GM12892 (cell line): ENCODE measurements around the gene DST.

Experiments used
- DNase-seq: peaks from one replicate; pipeline ENCODE4 v3.0.0; 2011; ENCODE audit not compliant: insufficient read length
- FAIRE-seq: peaks from 2 replicates; lab custom pipeline; 2011; peaks lifted over from hg19 to GRCh38; lab: Jason Lieb, UNC
- POLR2A ChIP-seq: IDR thresholded peaks from 2 replicates; pipeline ENCODE4 v1.6.1; 2011; ENCODE audit warnings: low read depth, low read length, control low read depth
- POLR2AphosphoS5 ChIP-seq: IDR thresholded peaks from 2 replicates; pipeline ENCODE4 v1.6.1; 2011; ENCODE audit warnings: low read depth, low read length, control low read depth
- TAF1 ChIP-seq: IDR thresholded peaks from 2 replicates; pipeline ENCODE4 v1.6.1; 2011; ENCODE audit warnings: low read depth, mild to moderate bottlenecking, control low read depth, low read length, borderline replicate concordance

DST gene

DNA sequence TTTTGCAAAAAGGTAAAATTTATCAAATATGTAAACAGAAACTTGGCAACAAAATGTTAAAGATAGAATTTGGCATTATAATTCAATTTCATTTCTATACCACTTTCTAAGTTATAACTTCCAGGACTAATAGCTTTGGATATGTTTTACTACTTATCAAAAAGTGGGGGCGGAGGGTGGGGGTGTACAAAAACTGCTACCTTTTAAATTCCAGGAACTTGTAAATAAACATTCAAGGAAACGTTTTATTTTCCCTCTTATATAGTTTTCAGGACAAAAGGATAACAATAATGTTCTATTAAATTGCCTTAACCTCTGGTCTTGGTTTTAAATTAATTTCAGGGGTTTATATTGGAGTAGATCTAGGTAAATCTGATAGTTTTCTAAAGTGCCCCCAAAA lies 103.8 kb downstream of the DST start:
- DNase-seq = no peak
- no peak for FAIRE-seq
- no peak for TF ChIP-seq TAF1
- TF ChIP-seq POLR2A = no peak
- TF ChIP-seq POLR2AphosphoS5 = no peak

DNA sequence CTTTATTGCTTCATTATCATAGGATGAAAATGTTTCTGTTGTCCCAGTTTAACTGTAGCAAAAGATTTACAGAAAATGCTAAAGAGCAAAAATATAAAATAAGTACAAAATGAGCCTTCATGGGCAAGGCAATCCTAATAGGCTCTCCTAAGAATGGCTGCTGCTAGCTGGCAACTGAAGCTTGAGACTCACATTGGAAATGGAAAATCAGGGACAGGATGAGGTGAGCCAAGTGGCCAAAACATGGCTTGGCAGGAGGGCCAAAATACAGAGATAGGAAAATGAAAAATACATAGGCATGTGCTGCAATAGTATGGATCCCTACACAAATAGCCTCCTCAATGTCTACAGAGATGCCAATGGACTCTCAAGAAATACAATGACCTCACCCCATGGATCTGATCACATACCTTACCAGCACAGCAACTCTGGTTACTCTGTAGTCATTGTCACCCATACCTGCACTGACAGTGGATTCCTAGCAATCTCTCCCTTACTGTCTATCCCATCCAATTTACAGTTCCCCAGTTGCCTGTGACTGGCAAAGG lies 105.4 kb downstream of the DST start:
- no peak for TF ChIP-seq POLR2A
- no peak for TF ChIP-seq TAF1
- no peak for TF ChIP-seq POLR2AphosphoS5
- DNase-seq (no peak), FAIRE-seq (peak; percentile 38)

DNA sequence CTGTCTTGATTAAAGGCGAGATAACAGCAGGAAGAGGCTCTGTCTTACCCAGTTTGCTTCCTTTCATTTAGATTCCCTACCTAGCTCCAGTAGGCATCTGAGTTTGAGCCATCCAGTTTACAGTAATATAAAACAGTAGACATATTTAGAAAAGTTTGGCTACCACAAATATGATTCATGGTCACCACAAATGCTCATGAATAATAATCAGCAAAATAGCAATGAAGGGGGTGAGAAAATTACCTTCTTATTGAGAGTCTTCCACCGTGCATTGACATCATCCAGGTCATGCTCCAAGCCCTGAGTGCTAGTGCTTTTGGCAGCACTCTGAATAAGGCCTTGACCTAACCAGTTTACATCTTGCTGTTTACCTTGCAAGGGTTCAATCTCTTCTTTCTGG lies 106.2 kb downstream of the DST start:
- DNase-seq (no peak), FAIRE-seq (no peak)
- TF ChIP-seq POLR2A (no peak), POLR2AphosphoS5 (no peak), TAF1 (no peak)

DNA sequence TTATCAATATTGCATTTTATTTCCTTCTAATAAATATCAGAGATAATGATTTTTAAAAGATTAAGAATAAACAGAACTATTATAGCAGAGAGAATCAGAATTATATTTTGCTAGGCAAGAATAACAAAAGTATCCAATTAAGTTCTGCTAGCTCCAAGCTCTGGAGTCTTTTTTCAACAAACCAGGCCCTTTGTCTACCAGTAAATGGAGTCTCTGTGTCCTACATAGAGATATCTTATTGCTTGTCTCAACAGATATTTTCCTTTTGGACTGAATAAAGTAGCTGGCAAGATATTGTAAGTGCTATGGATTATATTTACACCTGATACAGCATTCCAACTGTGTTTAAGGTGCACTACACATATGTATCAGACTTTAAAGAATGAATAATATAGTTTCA lies 107.1 kb downstream of the DST start:
- DNase-seq (no peak), FAIRE-seq (no peak)
- TF ChIP-seq POLR2A (no peak), POLR2AphosphoS5 (no peak), TAF1 (no peak)

DNA sequence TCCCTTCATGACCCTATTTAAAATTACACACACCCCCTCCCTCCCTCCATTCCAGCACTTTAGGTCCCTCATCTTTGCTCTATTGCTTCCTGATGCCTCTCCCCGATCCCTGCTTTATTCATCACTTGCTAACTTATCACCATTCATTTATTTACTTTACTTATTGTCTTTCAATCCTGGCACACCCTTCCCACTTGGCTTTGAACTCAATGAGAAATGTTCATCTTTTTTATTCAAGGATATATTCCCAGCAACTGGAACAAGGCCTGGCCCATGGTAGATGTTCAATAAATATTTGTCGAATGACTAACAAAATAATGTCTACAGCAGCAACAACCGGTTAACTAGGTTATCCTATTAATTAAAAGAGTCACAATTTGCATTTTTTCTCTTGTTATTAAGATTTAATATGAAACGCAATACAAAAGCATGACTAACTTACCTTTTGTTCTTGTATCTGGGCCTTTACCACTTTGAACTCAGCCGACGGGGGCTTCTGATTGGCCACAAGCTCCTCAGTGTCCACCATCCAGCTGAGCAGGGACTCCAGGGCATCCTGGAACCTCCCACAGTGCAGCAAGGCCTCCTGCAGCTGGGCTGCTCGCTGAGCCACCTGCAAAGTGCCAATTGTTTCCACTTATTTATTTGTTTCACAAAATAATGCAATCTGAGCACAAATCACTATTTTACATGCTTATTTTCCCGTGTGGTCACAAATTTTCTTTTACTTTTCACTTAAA lies 107.8 kb downstream of the DST start:
- FAIRE-seq (no peak), DNase-seq (no peak)
- TF ChIP-seq POLR2A (no peak), POLR2AphosphoS5 (no peak), TAF1 (no peak)

DNA sequence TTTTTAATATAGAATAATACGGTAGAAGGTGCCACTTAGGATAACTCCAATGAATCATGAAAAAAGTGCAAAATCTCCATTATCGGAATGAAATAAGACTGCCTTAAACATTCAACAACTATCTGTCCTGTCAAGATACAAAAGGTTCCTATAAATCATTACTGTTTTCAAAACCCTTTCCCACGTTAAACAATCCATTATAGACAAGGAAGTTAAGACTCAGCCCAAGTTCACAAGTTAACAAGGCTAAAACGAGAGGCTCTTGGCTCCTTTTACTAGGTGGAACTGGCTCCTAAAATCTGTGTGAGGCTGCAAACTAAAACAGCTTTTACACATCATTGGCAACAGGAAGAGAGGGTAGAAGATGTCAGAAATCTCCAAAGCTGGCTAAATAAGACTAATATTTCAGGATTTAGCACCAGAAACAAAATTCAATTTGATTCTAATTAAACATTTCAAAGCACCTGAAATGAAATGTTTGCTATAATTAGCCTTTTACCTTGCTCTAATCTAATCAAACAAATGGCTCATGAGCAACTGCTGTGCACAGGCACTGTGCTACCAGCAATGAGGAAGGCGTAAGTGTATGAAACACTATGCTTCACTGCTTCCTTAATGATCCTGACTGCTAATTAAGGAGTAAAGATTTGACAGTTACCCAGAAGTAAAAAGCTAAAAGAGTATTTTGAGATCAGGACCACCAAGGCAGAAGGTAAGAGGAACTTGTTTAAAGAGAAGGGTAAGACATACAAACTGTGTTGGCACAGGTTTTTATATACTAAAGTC lies 109.7 kb downstream of the DST start:
- FAIRE-seq (no peak), DNase-seq (no peak)
- no peak for TF ChIP-seq POLR2AphosphoS5
- TF ChIP-seq TAF1 = no peak
- no peak for TF ChIP-seq POLR2A

DNA sequence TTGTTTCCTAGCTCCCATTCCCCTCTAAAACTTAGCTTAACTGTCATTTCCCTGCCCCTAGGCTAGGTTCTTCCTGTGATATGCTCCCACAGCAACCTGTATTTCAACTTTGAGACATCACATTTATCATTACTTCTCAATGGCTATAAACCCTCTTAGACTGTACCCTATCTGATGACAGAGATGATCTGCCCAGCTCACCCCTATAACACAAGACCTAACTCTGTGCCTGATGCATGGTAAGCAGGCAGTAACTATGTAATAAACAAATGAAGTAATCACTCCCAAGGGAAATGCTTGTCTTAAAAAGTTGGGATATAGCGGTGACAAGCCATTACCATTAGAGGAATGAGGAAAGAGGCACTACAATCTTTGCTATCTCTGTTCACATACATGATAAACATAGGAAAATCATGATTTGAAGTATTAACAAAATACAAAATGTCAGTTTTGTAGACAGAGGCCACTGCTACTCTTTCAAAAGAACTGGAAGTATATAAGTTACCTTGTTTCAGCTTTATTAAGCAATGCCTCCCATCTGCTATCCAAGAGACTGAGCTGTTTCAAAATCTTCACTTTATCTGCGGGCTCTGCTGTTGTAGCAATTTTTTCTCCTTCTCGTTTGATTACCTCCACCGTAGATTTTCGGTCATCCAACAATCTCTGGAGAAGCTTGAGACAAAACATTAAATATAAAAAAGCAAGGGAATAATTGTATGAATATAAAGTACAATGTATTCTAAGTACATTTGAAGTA lies 110.7 kb downstream of the DST start:
- no peak for DNase-seq
- no peak for FAIRE-seq
- TF ChIP-seq POLR2AphosphoS5 = no peak
- no peak for TF ChIP-seq TAF1
- TF ChIP-seq POLR2A = no peak

DNA sequence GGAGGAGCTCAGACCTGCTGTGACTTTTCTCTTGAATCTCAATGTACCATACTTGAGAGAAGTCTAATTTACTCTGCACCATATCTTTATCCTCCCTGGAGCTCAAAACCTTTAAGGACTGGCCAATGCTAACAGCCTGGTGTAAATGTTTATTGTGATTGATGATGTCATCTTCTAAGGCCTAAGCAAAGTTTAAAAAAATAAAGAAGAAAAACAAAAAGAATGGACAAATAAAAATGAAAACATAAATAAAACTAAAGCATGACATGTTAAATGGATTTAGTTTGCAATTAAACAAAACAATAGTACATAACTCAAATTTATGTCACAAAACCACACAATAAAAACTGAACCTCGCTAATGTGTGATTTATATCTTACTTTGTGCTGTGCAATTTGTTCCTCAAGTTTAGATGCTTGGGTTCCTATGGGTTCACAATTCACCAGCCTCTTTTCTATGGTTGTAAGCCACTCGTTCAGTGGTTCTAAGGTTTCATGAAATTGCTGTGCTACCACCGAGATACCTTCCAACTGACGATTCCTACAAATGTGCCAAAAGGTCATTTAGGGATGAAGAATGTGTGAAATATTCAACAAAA lies 113.0 kb downstream of the DST start:
- FAIRE-seq = no peak
- TF ChIP-seq POLR2A (no peak), POLR2AphosphoS5 (no peak), TAF1 (no peak)

DNA sequence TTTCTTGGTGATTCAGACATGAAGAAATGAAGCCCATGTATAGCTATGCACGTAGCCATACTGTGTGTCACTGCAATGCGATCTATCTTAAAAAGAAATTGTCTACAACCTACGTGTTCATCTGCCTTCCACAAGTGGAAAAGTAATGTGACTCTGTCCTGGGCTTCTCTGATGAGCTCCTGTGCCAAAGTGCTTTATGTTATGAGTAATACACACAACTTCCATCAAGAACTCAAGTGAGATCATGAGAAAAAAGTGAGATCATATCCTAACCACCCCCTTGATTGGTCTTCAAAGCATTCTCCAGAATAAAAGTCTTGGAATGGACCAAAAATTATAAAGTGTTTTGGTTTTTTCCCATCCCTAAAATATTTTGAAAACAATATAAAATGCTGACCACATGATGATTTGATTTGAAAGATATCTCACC lies 114.3 kb downstream of the DST start:
- TF ChIP-seq POLR2AphosphoS5 (no peak), POLR2A (no peak), TAF1 (no peak)
- DNase-seq = no peak
- FAIRE-seq = no peak

More for the DNA sequence above, 113.0 kb downstream of the DST start:
- DNase-seq = no peak

DNA sequence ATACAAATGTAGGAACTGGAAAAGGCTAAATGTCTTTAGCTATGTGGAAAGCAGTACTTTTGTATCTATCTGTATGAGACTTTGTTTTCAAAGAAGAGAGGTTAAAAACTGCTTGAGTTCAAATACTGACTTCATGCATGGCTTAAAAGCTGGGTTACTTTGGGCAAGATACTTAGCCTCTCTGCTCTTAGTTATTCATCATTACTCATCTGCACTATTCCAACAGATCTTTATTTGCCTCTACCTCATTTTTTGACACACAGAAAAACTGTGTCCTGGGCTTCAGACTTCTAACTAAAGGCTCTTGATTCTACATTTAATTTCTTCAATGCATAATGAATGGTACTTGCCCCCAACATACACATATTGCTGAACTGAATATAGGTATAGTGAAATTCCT lies 114.8 kb downstream of the DST start:
- FAIRE-seq = no peak

More for the DNA sequence above, 114.8 kb downstream of the DST start:
- no peak for DNase-seq
- TF ChIP-seq TAF1 = no peak
- TF ChIP-seq POLR2A = no peak
- no peak for TF ChIP-seq POLR2AphosphoS5
